ENCODE results near the gene PEPD. TPM values are rescaled to one million over a fixed set of nuclear protein-coding genes. Genes with fewer than 3 reads are reported as not detected.
A peak's percentile ranks its signal among the peaks of the same experiment; 100 is the strongest.

Gene PEPD
- total RNA-seq, 1 experiment from 2014 or later: 90.9 TPM

DNA sequence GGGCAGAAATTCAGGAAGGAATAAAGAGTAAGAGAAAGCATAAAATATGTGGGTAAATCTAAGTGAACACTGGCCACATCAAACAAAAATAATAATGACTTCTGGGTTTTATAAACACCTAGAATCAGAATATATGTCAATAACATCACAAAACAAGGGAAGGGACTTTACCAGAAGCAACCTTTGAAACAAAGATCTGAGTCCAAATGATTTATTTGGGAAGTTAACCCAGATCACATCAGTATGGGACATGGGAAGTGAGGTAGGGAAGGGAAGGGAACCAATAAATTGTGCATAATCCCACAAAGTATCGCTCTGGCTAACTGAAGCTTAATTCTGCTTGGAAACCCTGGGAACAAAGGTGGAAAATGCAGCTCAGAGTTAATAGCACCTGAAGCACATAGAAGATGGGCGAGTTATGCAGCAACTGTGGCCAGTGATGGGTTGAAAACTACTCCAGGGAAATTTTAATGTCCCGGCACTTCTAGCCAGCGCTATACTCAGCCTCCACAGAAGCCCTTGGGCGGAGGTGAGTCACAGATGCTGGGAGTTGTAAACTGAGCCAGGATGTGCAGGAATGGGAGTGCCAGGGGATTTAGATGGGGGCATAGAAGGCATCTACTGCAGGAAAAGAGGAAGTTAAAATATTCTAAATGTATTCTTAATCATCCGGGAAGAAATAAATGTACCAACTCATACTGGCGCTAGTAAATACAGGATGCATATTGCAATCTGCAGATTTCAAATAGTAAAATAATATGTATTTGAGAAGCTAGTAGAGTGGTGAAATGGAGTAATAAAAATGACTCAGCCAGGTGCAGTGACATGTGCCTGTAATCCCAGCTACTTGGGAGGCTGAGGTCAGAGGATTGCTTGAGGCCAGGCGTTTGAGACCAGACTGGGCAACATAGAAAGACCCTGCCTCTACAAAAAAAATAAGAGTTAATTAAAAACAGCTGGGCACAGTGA is 182.3 kb downstream of the PEPD start:
- peak; percentile 63 for DNase-seq (ENCODE audit: low read depth)

Other genes starting within 250 kb of the PEPD start
- gene CEBPA, start 219.3 kb downstream of the PEPD start, total RNA-seq (2014; rRNA removed; shearing (Covaris generic)): 1.7 and 1.9 TPM in 2 replicates
- gene CEBPG, start 148.1 kb downstream of the PEPD start, total RNA-seq (2014; rRNA removed; shearing (Covaris generic)): 17.6 and 19.3 TPM in 2 replicates
- gene CHST8, start 100.2 kb upstream of the PEPD start, total RNA-seq (2014; rRNA removed; shearing (Covaris generic)): 0.43 TPM in 1 of 2 replicates, not detected in the other

Data from HT1080 (cell line).